ENCODE data around the gene LRP4.

LRP4 gene

GRCh38 chr11:46892109-46892508 lies 26.2 kb downstream of the LRP4 start:
- CTCF ChIA-PET = interaction anchor here (0.5 to 3.9 kb wide), 5 partner anchors 10 to 489 kb away, joined by 3 to 48 read pairs (median 4); no protein-coding TSS in a partner anchor
- peaks cover 4 to 53% of the 10 kb centered on the region in 2 experiments; a peak in 2 of 3 replicates for H3K36me3 ChIP-seq (ENCODE audit: control insufficient read depth in 2 of 2, insufficient read depth in 1 of 2, low read length in 2 of 2)
- TF ChIP-seq GLIS2 (tag by site-specific recombination; IDR thresholded peaks at IDR 0.05) (no peak), ZNF488 (tag by site-specific recombination; IDR thresholded peaks at IDR 0.05) (no peak), PRDM4 (tag by site-specific recombination; IDR thresholded peaks at IDR 0.05) (no peak), ZEB2 (tag by site-specific recombination; IDR thresholded peaks at IDR 0.05) (no peak), ZNF776 (tag by site-specific recombination; IDR thresholded peaks at IDR 0.05; ENCODE audit: borderline replicate concordance) (no peak), ZNF146 (tag by site-specific recombination; IDR thresholded peaks at IDR 0.05) (no peak), ZNF645 (tag by site-specific recombination; IDR thresholded peaks at IDR 0.05) (no peak), ZNF561 (tag by site-specific recombination; IDR thresholded peaks at IDR 0.05; ENCODE audit: borderline replicate concordance) (no peak)
- H3K9me3 ChIP-seq (ENCODE audit: control insufficient read depth, insufficient read depth, low read depth, low read length) = no peaks in the 10 kb centered on the region
- POLR2A ChIA-PET = interaction anchor here (0.6 kb wide), 1 partner anchor 287 kb away, joined by 5 read pairs; no protein-coding TSS in a partner anchor
- H3K27ac ChIP-seq (ENCODE audit: extremely low read depth, low read depth, low read length) = no peak overlapping the region
- no peak overlapping the region for H3K4me3 ChIP-seq (ENCODE audit: low read depth, low read length)
- H3K4me1 ChIP-seq (ENCODE audit: control insufficient read depth, insufficient read depth, low read length) = no peaks in the 10 kb centered on the region

GRCh38 chr11:46890665-46891064 lies 27.7 kb downstream of the LRP4 start:
- ChIA-PET CTCF (interaction anchor here (0.7 to 3.9 kb wide), 7 partner anchors 10 to 278 kb away, joined by 3 to 48 read pairs (median 5); partner anchors contain the start of gene CSTPP1), POLR2A (interaction anchor here (0.5 to 1.2 kb wide), 2 partner anchors 263 to 268 kb away, joined by 3 to 4 read pairs; no protein-coding TSS in a partner anchor)
- H3K4me1 ChIP-seq (ENCODE audit: control insufficient read depth, insufficient read depth, low read length) = no peaks in the 10 kb centered on the region
- H3K9me3 ChIP-seq (ENCODE audit: control insufficient read depth, insufficient read depth, low read depth, low read length) = no peaks in the 10 kb centered on the region
- no peak for TF ChIP-seq ZNF19 (tag by site-specific recombination; IDR thresholded peaks at IDR 0.05; ENCODE audit: low read depth)
- no peak for TF ChIP-seq ZNF391 (tag by site-specific recombination; IDR thresholded peaks at IDR 0.05; ENCODE audit: borderline replicate concordance, low read depth)
- no peak for TF ChIP-seq PRDM2 (tag by site-specific recombination; IDR thresholded peaks at IDR 0.05; ENCODE audit: borderline replicate concordance)
- TF ChIP-seq ZNF48 (tag by site-specific recombination; IDR thresholded peaks at IDR 0.05) = no peak
- TF ChIP-seq ZNF341 (tag by site-specific recombination; IDR thresholded peaks at IDR 0.05; ENCODE audit: low read depth) = no peak
- TF ChIP-seq ZNF792 (tag by site-specific recombination; IDR thresholded peaks at IDR 0.05) = no peak
- no peak for TF ChIP-seq KLF8 (tag by site-specific recombination; IDR thresholded peaks at IDR 0.05)
- TF ChIP-seq ZNF146 (tag by site-specific recombination; IDR thresholded peaks at IDR 0.05) = no peak
- TF ChIP-seq ZNF670 (tag by site-specific recombination; IDR thresholded peaks at IDR 0.05; ENCODE audit: low read depth) = no peak
- TF ChIP-seq ZSCAN5A (tag by site-specific recombination; IDR thresholded peaks at IDR 0.05) = no peak
- TF ChIP-seq ZXDB (tag by site-specific recombination; IDR thresholded peaks at IDR 0.05) = no peak
- TF ChIP-seq ZNF202 (tag by site-specific recombination; IDR thresholded peaks at IDR 0.05; ENCODE audit: borderline replicate concordance) = no peak
- no peak for TF ChIP-seq GLI2 (tag by site-specific recombination; IDR thresholded peaks at IDR 0.05; ENCODE audit: borderline replicate concordance, low read depth)
- no peak for TF ChIP-seq ZNF677 (tag by site-specific recombination; IDR thresholded peaks at IDR 0.05)
- no peak for TF ChIP-seq WT1 (tag by site-specific recombination; IDR thresholded peaks at IDR 0.05)
- no peak overlapping the region for H3K4me3 ChIP-seq (ENCODE audit: low read depth, low read length)
- peaks cover 4 to 55% of the 10 kb centered on the region in 2 experiments; a peak in 2 of 3 replicates for H3K36me3 ChIP-seq (ENCODE audit: control insufficient read depth in 2 of 2, insufficient read depth in 1 of 2, low read length in 2 of 2)
- no peak overlapping the region for H3K27ac ChIP-seq (ENCODE audit: extremely low read depth, low read depth, low read length)

All from HEK293 (cell line).